ENCODE results near the gene PHETA2. TPM values are rescaled to one million over a fixed set of nuclear protein-coding genes. Genes with fewer than 3 reads are reported as not detected.

Gene PHETA2
- total and polyA plus RNA-seq, 2 experiments from 2014 or later: 5.4 to 8.3 TPM

Small RNAs within 50 kb of the gene (small RNA-seq; reads per million reads assigned to genes)
- gene SNORD13P1: not detected

Other genes with a start within 250 kb of the PHETA2 start
- 109 and 114 TPM in 2 replicates for gene SREBF2, start 241.1 kb upstream of the PHETA2 start, total RNA-seq
- 96.3 and 113 TPM in 2 replicates for gene SREBF2, start 241.1 kb upstream of the PHETA2 start, polyA plus RNA-seq
- gene SHISA8, start 159.2 kb upstream of the PHETA2 start, total RNA-seq: not detected in 2 replicates
- gene SHISA8, start 159.2 kb upstream of the PHETA2 start, polyA plus RNA-seq: 0.33 TPM in 1 of 2 replicates, not detected in the other
- gene TNFRSF13C, start 147.4 kb upstream of the PHETA2 start, total RNA-seq: 0.07 and 0.12 TPM in 2 replicates
- gene TNFRSF13C, start 147.4 kb upstream of the PHETA2 start, polyA plus RNA-seq: 0.18 and 0.52 TPM in 2 replicates
- 6.7 and 8.1 TPM in 2 replicates for gene CENPM, start 127.1 kb upstream of the PHETA2 start, total RNA-seq
- 13.4 and 14.9 TPM in 2 replicates for gene CENPM, start 127.1 kb upstream of the PHETA2 start, polyA plus RNA-seq
- 1.5 and 2.2 TPM in 2 replicates for gene SEPTIN3, start 104.8 kb upstream of the PHETA2 start, total RNA-seq
- 1.5 and 1.6 TPM in 2 replicates for gene SEPTIN3, start 104.8 kb upstream of the PHETA2 start, polyA plus RNA-seq
- gene WBP2NL, start 75.5 kb upstream of the PHETA2 start, total RNA-seq: not detected in 2 replicates
- gene WBP2NL, start 75.5 kb upstream of the PHETA2 start, polyA plus RNA-seq: not detected in 2 replicates
- 24.2 and 24.6 TPM in 2 replicates for gene NAGA, start 3.4 kb upstream of the PHETA2 start, total RNA-seq
- gene NAGA, start 3.4 kb upstream of the PHETA2 start, polyA plus RNA-seq: 23.8 and 31.1 TPM in 2 replicates
- 10.8 and 14.7 TPM in 2 replicates for gene SMDT1, start 5.5 kb downstream of the PHETA2 start, total RNA-seq
- 143 and 145 TPM in 2 replicates for gene SMDT1, start 5.5 kb downstream of the PHETA2 start, polyA plus RNA-seq
- 97.4 and 98.5 TPM in 2 replicates for gene NDUFA6, start 16.5 kb downstream of the PHETA2 start, total RNA-seq
- 182 and 183 TPM in 2 replicates for gene NDUFA6, start 16.5 kb downstream of the PHETA2 start, polyA plus RNA-seq
- gene CYP2D6, start 56.6 kb downstream of the PHETA2 start, total RNA-seq: 2.2 and 3.8 TPM in 2 replicates
- 5.0 and 6.1 TPM in 2 replicates for gene CYP2D6, start 56.6 kb downstream of the PHETA2 start, polyA plus RNA-seq
- 31.1 and 34.3 TPM in 2 replicates for gene TCF20, start 196.4 kb downstream of the PHETA2 start, total RNA-seq
- 5.0 and 5.9 TPM in 2 replicates for gene TCF20, start 196.4 kb downstream of the PHETA2 start, polyA plus RNA-seq

Measured in hepatocyte (in vitro differentiated cells).